Thyroid gland (tissue), 4 donors: ENCODE results near the gene GTF2A2.

Source experiments
- CTCF ChIP-seq, 6 experiments: fragments of 200-600 bp in 3 of 6; fragments of 450-650 bp in 3 of 6; sonication (generic) in 3 of 6; IDR thresholded peaks; one replicate each; pipeline ENCODE4 v1.5.1; 2016 to 2019; ENCODE audit warnings: antibody characterized with exemption in 6 of 6, mild to moderate bottlenecking in 2 of 6, inconsistent platforms in 1 of 6, moderate library complexity in 1 of 6
- POLR2A ChIP-seq, 2 donors: fragments of 450-650 bp; IDR thresholded peaks; one replicate each; pipeline ENCODE4 v1.6.1; 2017; ENCODE audit warnings: antibody characterized with exemption in 2 of 2, mild to moderate bottlenecking in 2 of 2, moderate library complexity in 1 of 2

- TF ChIP-seq CTCF (IDR thresholded peaks at IDR 0.05) (no peak), POLR2A (IDR thresholded peaks at IDR 0.05) (no peak)
Measured at GRCh38 chr15:59594991-59595390, 62.3 kb downstream of the GTF2A2 start.
